PC-3 (cell line): Measurements from ENCODE around the gene GABBR2. TPM values are rescaled to one million over a fixed set of nuclear protein-coding genes. Genes with fewer than 3 reads are reported as not detected.

ENCODE experiments used
- ATAC-seq: fragments of 200-7000 bp; cut with Tn5 transposase; 2 replicates; pipeline ENCODE4 v1.9.1; 2020; ENCODE audit warnings: mild to moderate bottlenecking, moderate library complexity
- BruUV-seq: library from RNA; stranded (reverse); fragments of 400-500 nt; replicated peaks from 2 replicates; lab custom pipeline; 2021; lab: Mats Ljungman, UMichigan
- CTCF ChIA-PET: fragments of 300-600 bp; sonication (Branson Sonifier 250); formaldehyde crosslinking; loops from one replicate; lab custom pipeline; 2022; ENCODE audit warnings: antibody characterized with exemption; lab: Charles Lee
- POLR2A ChIA-PET: fragments of 300-600 bp; sonication (Branson Sonifier 250); formaldehyde crosslinking; loops from one replicate; lab custom pipeline; 2022; ENCODE audit warnings: antibody characterized with exemption; ENCODE audit not compliant: unreplicated experiment; lab: Charles Lee
- DNase-seq: peaks from one replicate; pipeline ENCODE4 v3.0.0-alpha.2; 2015
- H2AFZ ChIP-seq: fragments of 300-600 bp; sonication (generic); 2 replicates; pipeline ENCODE4 v1.6.0; 2016; ENCODE audit warnings: antibody characterized with exemption, low read length
- H3F3A ChIP-seq: fragments of 300-600 bp; sonication (generic); one replicate; pipeline ENCODE4 v1.6.0; 2017; ENCODE audit warnings: antibody characterized with exemption, low read length, control low read depth, mild to moderate bottlenecking; ENCODE audit not compliant: unreplicated experiment
- H3K27ac ChIP-seq: fragments of 300-600 bp; sonication (generic); 2 replicates; pipeline ENCODE4 v1.5.1; 2016; ENCODE audit warnings: mild to moderate bottlenecking, low read length
- H3K27me3 ChIP-seq: fragments of 300-600 bp; sonication (generic); 2 replicates; pipeline ENCODE4 v1.6.1; 2016; ENCODE audit warnings: low read length, mixed read lengths
- H3K36me3 ChIP-seq: fragments of 300-600 bp; sonication (generic); 2 replicates; pipeline ENCODE4 v1.6.1; 2016; ENCODE audit warnings: low read depth, mixed run types, low read length, mixed read lengths
- H3K4me1 ChIP-seq: fragments of 300-600 bp; sonication (generic); 2 replicates; pipeline ENCODE4 v1.5.1; 2016; ENCODE audit warnings: low read length; ENCODE audit not compliant: insufficient read depth
- H3K4me2 ChIP-seq: fragments of 300-600 bp; sonication (generic); 2 replicates; pipeline ENCODE4 v1.6.0; 2016; ENCODE audit warnings: low read length
- H3K4me3 ChIP-seq: fragments of 300-600 bp; sonication (generic); 2 replicates; pipeline ENCODE4 v1.5.1; 2016; ENCODE audit warnings: mild to moderate bottlenecking, low read length, mixed read lengths
- H3K79me2 ChIP-seq: fragments of 300-600 bp; sonication (generic); 2 replicates; pipeline ENCODE4 v1.6.1; 2017; ENCODE audit warnings: low read length, mixed read lengths
- H3K9ac ChIP-seq: fragments of 300-600 bp; sonication (generic); 2 replicates; pipeline ENCODE4 v1.6.0; 2016; ENCODE audit warnings: mild to moderate bottlenecking, low read length
- H3K9me2 ChIP-seq: fragments of 300-600 bp; sonication (generic); replicated peaks from 2 replicates; pipeline ENCODE4 v1.6.1; 2016; ENCODE audit warnings: mixed run types, low read length, mixed read lengths
- H3K9me3 ChIP-seq: fragments of 300-600 bp; sonication (generic); 2 replicates; pipeline ENCODE4 v1.6.1; 2016; ENCODE audit warnings: low read length, mixed read lengths
- H4K20me1 ChIP-seq: fragments of 300-600 bp; sonication (generic); 2 replicates; pipeline ENCODE4 v1.6.1; 2016; ENCODE audit warnings: low read length, mixed read lengths
- EZH2 ChIP-seq: fragments of 300-600 bp; sonication (generic); IDR thresholded peaks from one replicate; pipeline ENCODE4 v1.6.1; 2017; ENCODE audit warnings: antibody characterized with exemption, mild to moderate bottlenecking, low read length; ENCODE audit not compliant: unreplicated experiment
- EZH2phosphoT487 ChIP-seq: fragments of 300-600 bp; sonication (generic); IDR thresholded peaks from 2 replicates; pipeline ENCODE4 v1.6.1; 2018; ENCODE audit warnings: mild to moderate bottlenecking, antibody characterized with exemption, low read length, borderline replicate concordance
- intact Hi-C: fragments of 100-400 bp; cut with micrococcal nuclease; formaldehyde crosslinking; loops from 2 replicates; pipeline ENCODE4 v1.9.0; 2023
- total RNA-seq: library from RNA; depleted of rRNA; stranded (reverse); fragments of >200 nt; gene quantifications from 2 replicates; pipeline ENCODE4 v1.2.3, GENCODE V29; 2014
- TF ChIP-seq, protein P1 (sequence below): fragments of 300-600 bp; sonication (generic); conservative IDR thresholded peaks from 2 replicates; pipeline ENCODE4 v1.5.1; 2017; ENCODE audit warnings: antibody characterized with exemption, low read depth, mild to moderate bottlenecking, low read length

GABBR2 gene
- total RNA-seq, 1 experiment from 2014 or later = 0.44 TPM

DNA sequence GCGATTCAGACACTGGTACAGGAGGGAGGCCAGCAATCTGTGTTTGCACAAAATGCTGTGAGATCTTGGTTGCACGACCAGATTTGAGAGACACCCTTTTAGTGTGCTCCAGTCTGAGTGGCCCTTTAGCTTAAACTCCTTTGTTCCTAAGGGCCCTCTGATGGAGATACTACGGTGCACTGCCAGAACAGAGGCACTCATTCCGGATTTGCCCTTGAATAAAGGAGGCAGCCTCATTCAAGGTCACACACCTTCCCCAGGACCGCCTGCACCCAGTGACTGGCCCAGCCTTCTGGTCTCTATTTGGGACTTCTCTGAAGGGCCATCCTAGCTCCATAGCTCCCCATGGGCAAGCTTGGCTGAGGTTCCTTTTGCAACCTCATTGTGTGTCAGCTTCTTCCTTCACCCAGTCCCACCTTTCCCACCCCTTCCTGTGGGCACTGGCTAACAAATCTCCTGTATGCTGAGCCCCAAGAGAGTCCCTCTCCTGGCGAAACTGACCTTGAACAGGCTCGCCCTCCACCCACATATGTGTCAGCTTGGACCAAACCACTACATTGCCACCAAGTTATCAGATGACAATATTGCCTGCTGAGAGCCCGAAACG lies 191.7 kb downstream of the GABBR2 start:
- no peak for TF ChIP-seq EZH2phosphoT487
- TF ChIP-seq EZH2 = no peak
- TF ChIP-seq, protein P1, sequence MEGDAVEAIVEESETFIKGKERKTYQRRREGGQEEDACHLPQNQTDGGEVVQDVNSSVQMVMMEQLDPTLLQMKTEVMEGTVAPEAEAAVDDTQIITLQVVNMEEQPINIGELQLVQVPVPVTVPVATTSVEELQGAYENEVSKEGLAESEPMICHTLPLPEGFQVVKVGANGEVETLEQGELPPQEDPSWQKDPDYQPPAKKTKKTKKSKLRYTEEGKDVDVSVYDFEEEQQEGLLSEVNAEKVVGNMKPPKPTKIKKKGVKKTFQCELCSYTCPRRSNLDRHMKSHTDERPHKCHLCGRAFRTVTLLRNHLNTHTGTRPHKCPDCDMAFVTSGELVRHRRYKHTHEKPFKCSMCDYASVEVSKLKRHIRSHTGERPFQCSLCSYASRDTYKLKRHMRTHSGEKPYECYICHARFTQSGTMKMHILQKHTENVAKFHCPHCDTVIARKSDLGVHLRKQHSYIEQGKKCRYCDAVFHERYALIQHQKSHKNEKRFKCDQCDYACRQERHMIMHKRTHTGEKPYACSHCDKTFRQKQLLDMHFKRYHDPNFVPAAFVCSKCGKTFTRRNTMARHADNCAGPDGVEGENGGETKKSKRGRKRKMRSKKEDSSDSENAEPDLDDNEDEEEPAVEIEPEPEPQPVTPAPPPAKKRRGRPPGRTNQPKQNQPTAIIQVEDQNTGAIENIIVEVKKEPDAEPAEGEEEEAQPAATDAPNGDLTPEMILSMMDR = no peak
- H3K4me1 ChIP-seq = peaks cover 13% of the 10 kb centered on the region; the same call in 1 of the 2 replicates
- no peaks in the 10 kb centered on the region for H3K9me2 ChIP-seq
- no peaks in the 10 kb centered on the region for H3K36me3 ChIP-seq
- ChIA-PET CTCF (no interaction called here), POLR2A (no interaction called here)
- no peaks in the 10 kb centered on the region for H3K9me3 ChIP-seq
- H4K20me1 ChIP-seq = no peaks in the 10 kb centered on the region
- H3F3A ChIP-seq = no peaks in the 10 kb centered on the region
- intact Hi-C loops = no loop called here
- no peak for DNase-seq
- no peak overlapping the region for H3K4me2 ChIP-seq
- no peak overlapping the region for H2AFZ ChIP-seq
- no peak overlapping the region for H3K27ac ChIP-seq
- H3K4me3 ChIP-seq = no peak overlapping the region
- no peaks in the 10 kb centered on the region for H3K27me3 ChIP-seq
- no peak for ATAC-seq
- H3K79me2 ChIP-seq = no peaks in the 10 kb centered on the region
- no TSS peak for BruUV-seq
- no peak overlapping the region for H3K9ac ChIP-seq

DNA sequence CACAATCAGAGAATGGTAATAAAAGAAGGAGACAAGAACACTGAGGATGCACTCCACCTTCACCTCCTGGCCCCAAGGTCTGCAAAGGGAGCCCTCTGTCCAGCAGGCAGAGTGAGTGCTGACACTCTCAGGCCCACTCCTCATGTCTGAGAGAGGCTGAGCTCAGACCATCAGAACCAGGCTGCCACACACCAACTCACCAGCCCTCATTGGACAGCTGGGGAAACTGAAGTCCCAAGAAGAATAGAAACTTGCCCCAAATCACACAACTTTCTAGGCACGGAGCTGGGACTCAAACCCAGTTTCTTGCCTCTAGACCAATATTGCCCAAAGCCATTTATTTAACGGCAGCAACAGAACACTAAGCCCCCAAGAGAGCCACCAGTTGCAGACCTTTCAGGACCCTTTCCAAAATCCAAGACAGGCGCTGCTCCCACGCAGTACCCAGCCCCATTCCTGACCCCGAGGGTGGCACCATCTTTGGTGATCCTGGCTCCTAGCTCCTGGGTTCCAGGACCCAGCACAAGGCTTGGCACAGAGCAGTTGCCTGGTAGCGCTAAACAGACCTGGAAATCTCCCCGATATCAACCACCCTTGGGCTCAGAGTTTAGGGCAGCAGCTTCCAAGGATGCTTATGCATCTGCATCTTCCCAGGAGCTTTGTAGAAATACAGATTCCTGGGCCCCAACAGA lies 192.4 kb downstream of the GABBR2 start:
- Histone ChIP-seq H3K27me3 (no peaks in the 10 kb centered on the region), H3K79me2 (no peaks in the 10 kb centered on the region), H4K20me1 (no peaks in the 10 kb centered on the region), H3K9me2 (no peaks in the 10 kb centered on the region), H3K27ac (no peak overlapping the region), H3K4me2 (no peak overlapping the region), H2AFZ (no peak overlapping the region), H3K4me3 (no peak overlapping the region), H3K9me3 (no peaks in the 10 kb centered on the region), H3K4me1 (peaks cover 9% of the 10 kb centered on the region; the same call in 1 of the 2 replicates), H3K9ac (no peak overlapping the region), H3K36me3 (no peaks in the 10 kb centered on the region), H3F3A (no peaks in the 10 kb centered on the region)
- intact Hi-C loops = no loop called here
- BruUV-seq = no TSS peak
- DNase-seq (no peak), ATAC-seq (no peak)
- ChIA-PET POLR2A (no interaction called here), CTCF (no interaction called here)
- TF ChIP-seq EZH2 = no peak
- TF ChIP-seq EZH2phosphoT487 = no peak
- TF ChIP-seq, protein P1 = no peak

DNA sequence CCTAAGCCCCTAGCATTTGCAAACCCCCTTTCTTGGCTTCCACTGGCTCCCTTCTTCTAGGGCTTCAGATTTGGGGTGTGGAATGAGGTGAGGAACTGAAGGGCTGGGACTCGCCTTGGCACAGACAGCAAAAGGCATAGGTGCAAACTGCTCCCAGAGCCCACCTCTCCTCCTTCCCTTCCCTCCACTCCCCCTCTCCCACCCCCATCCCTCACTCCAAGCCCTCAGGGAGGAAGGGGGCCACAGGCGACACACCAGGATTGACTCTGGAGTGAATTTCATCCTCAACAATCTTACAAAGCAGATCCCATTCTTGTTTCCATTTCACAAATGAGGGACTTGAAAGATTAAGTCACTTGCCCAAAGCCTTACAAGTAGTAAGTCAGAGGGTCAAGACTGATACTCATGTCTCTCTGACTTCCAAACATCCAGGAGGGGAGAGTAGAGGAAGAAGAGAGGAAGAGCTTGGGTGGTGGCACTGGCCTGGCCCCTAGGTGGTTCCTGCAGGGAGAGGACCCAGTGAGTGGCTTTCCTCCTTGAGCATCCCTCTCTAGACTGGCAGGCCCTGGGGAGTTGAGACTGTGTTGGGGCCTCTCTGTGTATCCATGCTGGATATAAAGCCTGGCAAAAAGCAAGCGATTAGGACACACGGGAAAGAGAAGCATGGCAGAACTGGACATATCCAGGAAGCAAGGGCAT lies 193.1 kb downstream of the GABBR2 start:
- ChIA-PET CTCF (no interaction called here), POLR2A (no interaction called here)
- no peak for DNase-seq

More for the DNA sequence above, 193.1 kb downstream of the GABBR2 start:
- no peak overlapping the region for H2AFZ ChIP-seq
- H3K27ac ChIP-seq = no peak overlapping the region
- TF ChIP-seq EZH2 = no peak
- TF ChIP-seq EZH2phosphoT487 = no peak
- TF ChIP-seq, protein P1 = no peak
- no peaks in the 10 kb centered on the region for H3F3A ChIP-seq
- no peak overlapping the region for H3K4me2 ChIP-seq
- no peaks in the 10 kb centered on the region for H3K9me2 ChIP-seq
- peaks cover 3% of the 10 kb centered on the region; the same call in 1 of the 2 replicates for H3K4me1 ChIP-seq
- no peaks in the 10 kb centered on the region for H4K20me1 ChIP-seq
- no peak overlapping the region for H3K9ac ChIP-seq
- H3K36me3 ChIP-seq = no peaks in the 10 kb centered on the region
- no peak for ATAC-seq
- intact Hi-C loops = no loop called here
- no peaks in the 10 kb centered on the region for H3K79me2 ChIP-seq
- no peaks in the 10 kb centered on the region for H3K27me3 ChIP-seq
- H3K9me3 ChIP-seq = no peaks in the 10 kb centered on the region
- BruUV-seq = no TSS peak
- no peak overlapping the region for H3K4me3 ChIP-seq
